Hepatocyte (in vitro differentiated cells): ENCODE data around the gene GNG7.
A peak's percentile ranks its signal among the peaks of the same experiment; 100 is the strongest.

ENCODE experiments used
- EZH2 ChIP-seq: fragments of 200-600 bp; sonication (generic); IDR thresholded peaks from 2 replicates; pipeline ENCODE4 v1.6.1; 2016; ENCODE audit warnings: antibody characterized with exemption, mild to moderate bottlenecking, borderline replicate concordance
- TF ChIP-seq, protein P1 (sequence below): fragments of 200-600 bp; sonication (generic); IDR thresholded peaks from 2 replicates; pipeline ENCODE4 v1.5.1; 2016; ENCODE audit warnings: antibody characterized with exemption, mild to moderate bottlenecking; ENCODE audit not compliant: poor library complexity

DNA sequence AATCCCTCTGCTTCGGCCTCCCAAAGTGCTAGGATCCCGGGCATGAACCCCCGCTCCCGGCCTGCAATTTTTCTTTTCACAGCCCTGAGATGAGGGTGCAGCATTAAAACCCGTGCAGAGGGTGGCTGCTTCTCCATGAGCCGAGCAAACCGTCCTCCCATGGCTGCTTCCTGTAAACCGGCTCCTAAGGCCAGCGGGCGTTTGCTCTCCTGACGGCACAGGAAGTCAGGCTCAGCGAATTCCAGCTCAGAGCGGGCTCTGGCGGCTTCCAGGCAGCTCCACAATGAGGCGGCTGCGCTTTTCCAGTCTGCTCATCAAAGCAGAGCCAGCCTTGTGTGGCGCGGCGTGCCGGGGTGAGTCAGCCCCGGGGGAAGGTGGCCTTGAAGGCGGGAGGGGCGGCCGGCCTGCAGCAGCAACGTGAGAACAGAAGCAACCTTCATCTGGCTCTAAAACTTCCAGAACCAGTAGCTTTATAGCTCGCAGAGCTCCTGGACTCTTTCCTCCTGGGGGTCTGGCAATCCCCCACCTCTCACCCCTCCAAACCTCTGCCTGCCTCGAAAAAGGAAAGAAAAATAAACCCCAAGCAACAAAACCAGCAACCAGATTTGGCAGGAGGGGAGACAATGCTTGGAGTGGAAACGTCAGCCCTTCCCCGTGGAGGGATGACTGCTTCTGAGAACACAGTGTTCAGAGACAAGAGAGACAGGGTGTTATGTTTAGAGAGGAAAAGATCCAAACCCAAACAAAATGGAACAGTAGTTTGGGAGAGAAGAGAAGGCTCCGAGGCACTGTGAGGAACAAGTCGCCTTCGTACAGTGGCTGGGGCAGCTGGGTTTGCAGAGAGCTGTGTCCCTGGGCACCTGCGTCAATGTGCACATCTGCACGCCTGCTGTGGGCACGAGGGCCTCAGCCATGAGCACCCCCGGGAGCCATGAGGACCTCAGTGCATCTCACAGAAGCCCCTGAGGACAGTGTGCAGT lies 158.7 kb downstream of the GNG7 start:
- TF ChIP-seq, protein P1, sequence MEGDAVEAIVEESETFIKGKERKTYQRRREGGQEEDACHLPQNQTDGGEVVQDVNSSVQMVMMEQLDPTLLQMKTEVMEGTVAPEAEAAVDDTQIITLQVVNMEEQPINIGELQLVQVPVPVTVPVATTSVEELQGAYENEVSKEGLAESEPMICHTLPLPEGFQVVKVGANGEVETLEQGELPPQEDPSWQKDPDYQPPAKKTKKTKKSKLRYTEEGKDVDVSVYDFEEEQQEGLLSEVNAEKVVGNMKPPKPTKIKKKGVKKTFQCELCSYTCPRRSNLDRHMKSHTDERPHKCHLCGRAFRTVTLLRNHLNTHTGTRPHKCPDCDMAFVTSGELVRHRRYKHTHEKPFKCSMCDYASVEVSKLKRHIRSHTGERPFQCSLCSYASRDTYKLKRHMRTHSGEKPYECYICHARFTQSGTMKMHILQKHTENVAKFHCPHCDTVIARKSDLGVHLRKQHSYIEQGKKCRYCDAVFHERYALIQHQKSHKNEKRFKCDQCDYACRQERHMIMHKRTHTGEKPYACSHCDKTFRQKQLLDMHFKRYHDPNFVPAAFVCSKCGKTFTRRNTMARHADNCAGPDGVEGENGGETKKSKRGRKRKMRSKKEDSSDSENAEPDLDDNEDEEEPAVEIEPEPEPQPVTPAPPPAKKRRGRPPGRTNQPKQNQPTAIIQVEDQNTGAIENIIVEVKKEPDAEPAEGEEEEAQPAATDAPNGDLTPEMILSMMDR = peak; percentile 48
- no peak for TF ChIP-seq EZH2
